PFSK-1 (cell line): Measurements from ENCODE around the gene APOBEC2.

Experiments
- FOXP2 ChIP-seq: optimal IDR thresholded peaks from 2 replicates; pipeline ENCODE3; 2011; ENCODE audit warnings: borderline replicate concordance, control low read depth, inconsistent platforms; ENCODE audit not compliant: insufficient read depth; ENCODE audit errors: extremely low read length, extremely low read depth
- POLR2AphosphoS5 ChIP-seq: IDR thresholded peaks from 2 replicates; pipeline ENCODE4 v1.6.1; 2012; ENCODE audit warnings: low read depth, mild to moderate bottlenecking, control low read depth, low read length, moderate library complexity
- REST ChIP-seq, 2 experiments: IDR thresholded peaks; 2 replicates each; pipeline versions ENCODE4 v1.6.1 to v1.8.0; 2011 to 2012; ENCODE audit warnings: low read depth in 2 of 2, low read length in 2 of 2, control low read depth in 1 of 2, inconsistent platforms in 1 of 2, mild to moderate bottlenecking in 1 of 2, moderate library complexity in 1 of 2; ENCODE audit not compliant: insufficient read depth in 1 of 2
- SIN3A ChIP-seq: IDR thresholded peaks from 2 replicates; pipeline ENCODE4 v1.6.1; 2012; ENCODE audit warnings: mild to moderate bottlenecking, low read length, moderate library complexity, borderline replicate concordance; ENCODE audit not compliant: insufficient read depth
- TAF1 ChIP-seq: IDR thresholded peaks from 2 replicates; pipeline ENCODE4 v1.6.1; 2012; ENCODE audit warnings: low read length, control low read depth, borderline replicate concordance; ENCODE audit not compliant: insufficient read depth

Gene APOBEC2

DNA sequence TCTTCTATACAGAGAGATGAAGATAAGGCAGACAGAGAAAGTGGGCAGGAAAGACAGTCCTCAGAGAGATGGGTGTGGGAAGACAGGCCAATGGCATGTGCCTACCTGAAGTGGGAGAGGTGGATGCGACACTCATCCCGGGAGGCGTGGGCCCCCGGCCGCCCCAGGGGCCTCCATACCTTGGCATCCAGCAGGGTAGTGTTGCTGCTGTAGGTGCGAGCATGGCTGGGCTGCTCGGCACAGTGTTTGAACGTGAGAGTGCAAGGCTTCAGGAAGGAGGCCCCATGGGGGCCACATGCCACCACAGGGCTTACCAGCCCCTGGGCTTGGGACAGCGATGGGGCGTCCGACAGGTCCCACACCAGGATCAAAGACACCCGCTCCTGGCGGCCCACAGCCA, 19.2 kb upstream of the APOBEC2 start:
- TF ChIP-seq POLR2AphosphoS5 (no peak), REST (IDR thresholded peaks at IDR 0.05; ENCODE audit: insufficient read depth in 1 of 2, low read depth in 2 of 2, low read length in 2 of 2) (no peak), SIN3A (no peak), FOXP2 (no peak), TAF1 (no peak)

DNA sequence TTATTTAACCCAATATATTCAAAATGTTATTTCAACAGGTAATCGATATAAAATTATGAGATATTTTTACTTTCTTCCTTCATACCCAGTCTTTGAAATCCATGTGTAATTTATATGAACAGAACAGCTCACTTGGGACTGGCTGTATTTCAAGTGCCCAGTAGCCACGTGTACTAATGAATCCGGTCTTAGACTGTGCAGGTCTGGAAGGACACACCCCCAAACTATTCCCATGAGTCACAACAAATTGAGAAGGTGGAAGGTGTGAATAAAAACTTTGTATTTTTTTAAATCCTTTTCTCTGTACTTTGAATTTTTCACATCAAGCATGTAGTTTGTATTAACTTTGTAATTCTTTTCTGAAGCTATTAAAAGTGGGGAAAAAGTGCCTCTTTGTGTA, 16.8 kb upstream of the APOBEC2 start:
- TF ChIP-seq POLR2AphosphoS5, result no peak
- no peak for TF ChIP-seq FOXP2
- TF ChIP-seq SIN3A, result no peak
- no peak for TF ChIP-seq TAF1
- TF ChIP-seq REST (IDR thresholded peaks at IDR 0.05; ENCODE audit: insufficient read depth in 1 of 2, low read depth in 2 of 2, low read length in 2 of 2), result no peak

DNA sequence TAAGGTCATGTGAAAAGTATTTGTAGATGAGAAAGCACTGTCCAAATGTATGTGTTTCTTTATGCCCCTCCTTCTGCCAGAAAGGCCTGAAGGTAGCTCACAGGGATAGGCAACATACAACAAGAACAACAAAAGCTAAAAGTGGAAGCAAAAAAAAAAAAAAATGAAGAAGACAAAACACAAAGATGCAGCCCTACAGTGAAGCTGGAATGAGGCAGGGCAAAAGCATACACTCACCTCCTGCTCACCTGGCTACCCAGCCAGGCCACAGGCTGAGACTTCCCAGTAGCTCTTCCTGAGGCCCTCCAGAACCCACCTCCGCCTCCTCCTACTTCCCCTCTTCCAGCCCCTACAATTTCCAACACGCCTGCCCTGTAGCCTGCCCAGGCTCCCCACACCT, 16.4 kb upstream of the APOBEC2 start:
- no peak for TF ChIP-seq SIN3A
- TF ChIP-seq TAF1, result no peak
- TF ChIP-seq FOXP2, result no peak
- no peak for TF ChIP-seq POLR2AphosphoS5

- TF ChIP-seq REST (IDR thresholded peaks at IDR 0.05; ENCODE audit: insufficient read depth in 1 of 2, low read depth in 2 of 2, low read length in 2 of 2) (no peak), TAF1 (no peak), SIN3A (no peak), FOXP2 (no peak), POLR2AphosphoS5 (no peak)
Measured at GRCh38 chr6:41037107-41037900, 15.7 kb upstream of the APOBEC2 start.

DNA sequence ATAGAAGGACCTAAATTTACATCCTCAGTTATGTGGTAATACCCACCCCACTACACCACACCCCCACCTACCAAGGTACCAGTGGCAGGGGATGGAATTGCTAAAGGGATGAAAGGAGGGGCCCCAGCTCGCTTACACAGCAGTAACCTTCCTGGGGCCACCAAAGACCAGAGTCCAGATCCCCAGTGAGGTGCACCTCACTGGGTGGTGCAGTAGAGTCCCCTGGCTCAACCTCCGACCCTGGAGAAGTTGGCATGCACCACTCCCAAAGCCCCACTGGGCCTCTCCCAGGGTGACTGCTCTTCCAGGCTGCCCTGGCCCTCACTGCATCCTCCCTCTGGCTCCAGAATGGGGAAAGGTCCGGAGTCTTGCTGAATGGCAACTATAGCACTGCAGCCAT, 14.8 kb upstream of the APOBEC2 start:
- no peak for TF ChIP-seq POLR2AphosphoS5
- no peak for TF ChIP-seq TAF1
- TF ChIP-seq FOXP2, result no peak
- no peak for TF ChIP-seq REST (IDR thresholded peaks at IDR 0.05; ENCODE audit: insufficient read depth in 1 of 2, low read depth in 2 of 2, low read length in 2 of 2)
- no peak for TF ChIP-seq SIN3A
